Cerebellar cortex (tissue), 1 donor: ENCODE measurements around the gene FAAH.
A peak's percentile ranks its signal among the peaks of the same experiment; 100 is the strongest.
"Not testable (repeated sequence)": the region's sequence is repeated elsewhere in the genome, so short reads cannot be mapped to it uniquely, and the experiment has no call there.

Source experiments
- DNase-seq: peaks from one replicate; pipeline ENCODE4 v3.0.0-alpha.2; 2015; ENCODE audit warnings: low spot score

Gene FAAH

GRCh38 chr1:46394108-46394871, at the start of gene FAAH:
FAAH (plus strand) TSS chr1:46394317; CDS start chr1:46394349, 32 bp downstream.
- DNase-seq, result peak; percentile 72

- no peak for DNase-seq
These were observed 49.6 kb upstream of the FAAH start for GRCh38 chr1:46344481-46344880.

GRCh38 chr1:46345281-46345680, 48.8 kb upstream of the FAAH start:
- DNase-seq, result no peak

- DNase-seq, result no peak
These were observed 41.8 kb upstream of the FAAH start for GRCh38 chr1:46352363-46352762.

GRCh38 chr1:46355920-46356319, 38.2 kb upstream of the FAAH start:
- not testable (repeated sequence) for DNase-seq

GRCh38 chr1:46362158-46362557, 32.0 kb upstream of the FAAH start:
- DNase-seq, result peak; percentile 75

- DNase-seq, result no peak
These were observed 31.0 kb upstream of the FAAH start for GRCh38 chr1:46363121-46363520.

GRCh38 chr1:46364612-46365011, 29.5 kb upstream of the FAAH start:
- no peak for DNase-seq

- DNase-seq, result not testable (repeated sequence)
These were observed 28.3 kb upstream of the FAAH start for GRCh38 chr1:46365796-46366195.

- no peak for DNase-seq
These were observed 27.0 kb upstream of the FAAH start for GRCh38 chr1:46367072-46367471.

- DNase-seq, result not testable (repeated sequence)
These were observed 26.4 kb upstream of the FAAH start for GRCh38 chr1:46367701-46368100.

GRCh38 chr1:46368791-46369190, 25.3 kb upstream of the FAAH start:
- no peak for DNase-seq

GRCh38 chr1:46369542-46370213, 24.4 kb upstream of the FAAH start:
- DNase-seq, result no peak

- no peak for DNase-seq
These were observed 23.9 kb upstream of the FAAH start for GRCh38 chr1:46370214-46370633.

- no peak for DNase-seq
These were observed 21.7 kb upstream of the FAAH start for GRCh38 chr1:46372431-46372830.

- DNase-seq, result no peak
These were observed 14.1 kb upstream of the FAAH start for GRCh38 chr1:46379996-46380395.

- DNase-seq, result no peak
These were observed 13.6 kb upstream of the FAAH start for GRCh38 chr1:46380508-46380907.

GRCh38 chr1:46393510-46393909, 607 bp upstream of the FAAH start:
- DNase-seq, result peak; percentile 31

GRCh38 chr1:46394872-46395465, 852 bp downstream of the FAAH start:
- DNase-seq, result peak; percentile 83

- DNase-seq, result no peak
These were observed 2.6 kb downstream of the FAAH start for GRCh38 chr1:46396441-46397398.

GRCh38 chr1:46399307-46399706, 5.2 kb downstream of the FAAH start:
- no peak for DNase-seq

- DNase-seq, result no peak
These were observed 6.3 kb downstream of the FAAH start for GRCh38 chr1:46400421-46400820.
